ENCODE results near the gene EXOSC2. TPM values are rescaled to one million over a fixed set of nuclear protein-coding genes. Genes with fewer than 3 reads are reported as not detected.

The EXOSC2 gene
- total RNA-seq, 4 donors from 2014 or later = 11.8 to 32.8 (median 28.2) TPM

DNA sequence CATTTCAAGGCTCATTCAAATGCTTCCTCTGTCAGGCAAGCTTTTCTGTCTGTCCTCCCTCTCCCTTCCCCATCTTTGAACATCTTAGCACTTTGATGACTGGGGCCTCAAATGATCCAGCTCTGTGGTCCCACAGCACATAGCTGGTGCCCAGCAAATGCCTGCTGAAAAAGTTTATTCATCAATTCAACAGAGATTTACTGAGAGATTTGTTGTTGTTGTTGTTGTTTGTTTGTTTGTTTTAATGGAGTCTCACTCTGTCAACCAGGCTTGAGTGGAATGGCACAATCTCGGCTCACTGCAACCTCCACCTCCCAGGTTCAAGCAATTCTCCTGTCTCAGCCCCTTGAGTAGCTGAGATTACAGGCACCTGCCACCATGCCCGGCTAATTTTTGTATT is 6.0 kb upstream of the EXOSC2 start:
- H3K27ac ChIP-seq = no peak overlapping the region
- WGBS, 2 donors = 78 to 94% methylated on average over 2 of the region's 2 CpGs
- H3K4me1 ChIP-seq = peaks cover 0 to 14% (median 0%) of the 10 kb centered on the region in 3 donors
- H3K4me3 ChIP-seq = no peak overlapping the region
- no peaks in the 10 kb centered on the region for H3K9me3 ChIP-seq
- H3K36me3 ChIP-seq = no peaks in the 10 kb centered on the region
- intact Hi-C loops (cut with DNase I) = no loop called here
- TF ChIP-seq POLR2A (IDR thresholded peaks at IDR 0.05) = no peak
- no peak for TF ChIP-seq CTCF (IDR thresholded peaks at IDR 0.05)
- no peak for DNase-seq
- H3K27me3 ChIP-seq = no peaks in the 10 kb centered on the region

GRCh38 chr9:130688072-130688471 is 5.5 kb upstream of the EXOSC2 start:
- Histone ChIP-seq H3K27me3 (no peaks in the 10 kb centered on the region), H3K4me3 (no peak overlapping the region), H3K4me1 (peaks cover 0 to 18% (median 0%) of the 10 kb centered on the region in 3 donors), H3K36me3 (no peaks in the 10 kb centered on the region), H3K9me3 (no peaks in the 10 kb centered on the region), H3K27ac (no peak overlapping the region)
- no peak for DNase-seq
- WGBS, 2 donors = 75 to 82% methylated on average over 5 of the region's 5 CpGs
- TF ChIP-seq CTCF (IDR thresholded peaks at IDR 0.05) (no peak), POLR2A (IDR thresholded peaks at IDR 0.05) (no peak)
- intact Hi-C loops (cut with DNase I) = no loop called here

GRCh38 chr9:130689572-130689936 is 4.0 kb upstream of the EXOSC2 start:
- intact Hi-C loops (cut with DNase I) = no loop called here
- Histone ChIP-seq H3K4me3 (peak overlapping the region; percentile 3 to 57 (median 45)), H3K27me3 (no peaks in the 10 kb centered on the region), H3K27ac (peak overlapping the region; percentile 58 to 89 (median 82)), H3K9me3 (no peaks in the 10 kb centered on the region), H3K36me3 (no peaks in the 10 kb centered on the region), H3K4me1 (peaks cover 0 to 29% (median 6%) of the 10 kb centered on the region in 3 donors)
- no peak for DNase-seq
- no peak for TF ChIP-seq POLR2A (IDR thresholded peaks at IDR 0.05)
- TF ChIP-seq CTCF (IDR thresholded peaks at IDR 0.05) = no peak
- 19 to 20% methylated on average over 1 of the region's 1 CpG for WGBS, 2 donors

DNA sequence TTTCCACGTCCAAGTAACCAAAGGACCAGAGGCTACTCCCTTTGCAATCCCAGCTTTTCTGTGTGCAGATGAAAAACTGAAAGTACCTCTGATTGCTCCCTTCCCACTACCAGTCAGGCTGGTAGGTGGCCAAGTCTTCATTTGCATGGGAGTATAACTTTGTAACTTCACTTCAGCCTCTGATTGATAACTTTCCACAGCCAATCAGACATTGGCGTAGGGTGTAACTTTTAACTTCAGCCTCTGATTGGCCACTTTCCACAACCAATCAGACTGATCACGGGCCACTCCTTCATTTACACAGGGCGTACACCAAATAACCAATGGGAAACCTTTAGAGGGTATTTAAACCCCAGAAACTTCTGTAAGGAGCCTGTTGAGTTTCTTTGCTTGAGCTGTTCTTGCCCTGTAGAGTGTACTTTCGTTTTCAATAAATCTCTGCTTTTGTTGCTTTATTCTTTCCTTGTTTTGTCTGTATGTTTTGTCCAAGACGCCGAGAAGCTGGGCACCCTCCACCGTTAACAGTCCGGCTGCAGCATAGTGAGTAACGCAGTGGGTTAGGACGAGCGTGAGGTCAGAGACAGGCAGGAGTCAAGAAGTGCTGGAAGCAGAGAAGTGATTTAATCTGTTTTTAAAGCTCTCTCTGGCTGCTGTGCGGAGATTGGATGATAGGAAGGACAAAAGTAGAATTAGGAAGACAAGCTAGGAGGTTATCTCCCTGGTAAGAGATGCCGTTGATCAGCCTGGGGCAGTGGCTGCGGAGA is 3.5 kb upstream of the EXOSC2 start:
- H3K27ac ChIP-seq = peak overlapping the region; percentile 79 to 89 (median 84)
- H3K9me3 ChIP-seq = no peaks in the 10 kb centered on the region
- WGBS, 2 donors = 25 to 48% methylated on average over 14 to 15 of the region's 15 CpGs
- peaks cover 0 to under 1% (median 0%) of the 10 kb centered on the region in 3 donors for H3K36me3 ChIP-seq
- peak in 2 of 4 donors; percentile 48 to 74 for TF ChIP-seq POLR2A (IDR thresholded peaks at IDR 0.05)
- no peak for TF ChIP-seq CTCF (IDR thresholded peaks at IDR 0.05)
- peak overlapping the region; percentile 15 to 57 (median 45) for H3K4me3 ChIP-seq
- DNase-seq = no peak
- no peaks in the 10 kb centered on the region for H3K27me3 ChIP-seq
- intact Hi-C loops (cut with DNase I) = no loop called here
- H3K4me1 ChIP-seq = peaks cover 3 to 35% (median 11%) of the 10 kb centered on the region in 3 donors

- intact Hi-C loops (cut with DNase I) = no loop called here
- Histone ChIP-seq H3K27me3 (no peaks in the 10 kb centered on the region), H3K4me1 (peaks cover 5 to 52% (median 17%) of the 10 kb centered on the region in 3 donors), H3K4me3 (no peak overlapping the region), H3K27ac (no peak overlapping the region), H3K36me3 (peaks cover 0 to 23% (median 6%) of the 10 kb centered on the region in 3 donors), H3K9me3 (no peaks in the 10 kb centered on the region)
- TF ChIP-seq CTCF (IDR thresholded peaks at IDR 0.05) (no peak), POLR2A (IDR thresholded peaks at IDR 0.05) (no peak)
- no peak for DNase-seq
- WGBS, 2 donors = 76 to 80% methylated on average over 2 to 13 of the region's 25 CpGs
These were observed 1.3 kb upstream of the EXOSC2 start for GRCh38 chr9:130692321-130692720.
